Endothelial cell of hepatic sinusoid (primary cell): ENCODE results near the gene FHIT.
"Not testable (repeated sequence)": the region's sequence is repeated elsewhere in the genome, so short reads cannot be mapped to it uniquely, and the experiment has no call there.

Source experiments
- in situ Hi-C: cut with HindIII; loops from 2 replicates; pipeline ENCODE4 v1.10.0; 2017; ENCODE audit warnings: low sequenced_read_pairs

Gene FHIT

DNA sequence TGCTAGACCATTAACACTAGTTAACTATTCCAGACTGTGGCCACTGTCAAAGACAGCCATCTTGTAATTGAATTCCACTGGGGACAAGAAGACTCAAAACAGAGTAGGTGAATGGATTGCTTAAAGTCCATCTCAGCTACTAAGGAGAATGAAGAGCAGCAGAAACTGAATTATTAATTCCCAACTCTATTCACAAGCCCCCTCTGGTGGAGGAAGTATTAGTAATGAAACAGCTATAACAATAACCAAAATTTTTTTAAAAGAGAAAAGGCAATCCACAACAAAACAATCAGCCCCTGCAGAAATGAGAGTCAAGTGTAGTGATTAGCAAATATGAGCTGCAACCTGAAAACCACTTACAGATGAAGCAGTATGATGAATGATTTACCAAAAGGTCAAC lies 302.8 kb downstream of the FHIT start:
- in situ Hi-C loops: no loop called here

DNA sequence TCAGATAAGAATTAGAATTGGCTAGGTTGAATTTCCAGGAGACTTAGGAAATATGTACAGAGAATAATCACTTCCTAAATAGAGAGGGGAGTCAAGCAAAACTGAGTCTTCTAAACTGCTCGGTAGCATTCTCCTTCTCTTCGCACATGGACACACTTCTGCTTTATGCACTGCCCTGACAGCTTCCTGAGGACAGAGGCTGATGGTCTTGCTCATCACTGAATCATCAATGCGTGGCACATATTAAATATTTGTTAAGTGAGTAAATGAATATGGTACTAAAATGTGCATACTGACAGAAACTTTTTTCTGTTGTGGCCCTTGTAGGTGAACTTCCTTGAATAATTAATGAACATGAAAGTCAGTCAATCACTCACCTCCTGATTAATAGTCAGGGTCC lies 315.5 kb downstream of the FHIT start:
- in situ Hi-C loops: no loop called here

DNA sequence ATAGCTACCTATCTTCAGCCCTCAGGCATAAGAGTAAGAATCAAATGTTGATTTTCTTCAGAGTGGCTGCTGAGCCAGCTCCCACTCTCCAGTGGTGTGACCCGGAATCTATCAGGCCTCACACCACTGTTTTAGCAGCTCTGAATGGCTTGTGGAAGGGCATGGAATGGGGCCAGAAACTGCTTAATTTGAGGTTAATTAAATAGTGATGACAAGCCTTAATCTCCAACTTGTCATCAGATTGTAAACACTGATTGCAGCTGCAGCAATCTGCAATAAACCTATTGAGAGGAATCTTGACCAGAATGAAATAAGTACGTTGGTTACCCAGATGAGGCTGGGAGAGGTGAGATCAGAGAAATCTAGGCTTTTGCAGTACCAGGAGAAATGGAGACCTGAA lies 317.4 kb downstream of the FHIT start:
- in situ Hi-C loops: no loop called here

DNA sequence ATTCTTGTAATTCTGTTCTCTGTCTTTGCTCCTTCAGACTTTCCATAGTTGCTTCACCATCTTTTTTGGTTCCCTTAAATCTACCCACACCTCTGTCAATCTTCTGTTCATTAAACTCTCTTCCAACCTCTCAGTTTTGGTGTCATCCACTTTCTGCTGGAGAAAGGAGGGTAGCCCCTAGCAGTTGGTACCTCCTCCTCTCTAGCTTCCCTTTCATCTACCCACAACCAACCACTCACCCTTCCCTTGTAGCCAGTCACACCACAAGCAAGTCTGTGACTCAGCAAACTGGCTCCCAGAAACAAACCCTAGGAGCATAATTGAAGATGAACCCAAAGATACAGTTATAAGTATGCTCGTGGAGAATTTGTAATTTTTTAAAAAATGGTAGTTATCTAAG lies 318.6 kb downstream of the FHIT start:
- in situ Hi-C loops: no loop called here

DNA sequence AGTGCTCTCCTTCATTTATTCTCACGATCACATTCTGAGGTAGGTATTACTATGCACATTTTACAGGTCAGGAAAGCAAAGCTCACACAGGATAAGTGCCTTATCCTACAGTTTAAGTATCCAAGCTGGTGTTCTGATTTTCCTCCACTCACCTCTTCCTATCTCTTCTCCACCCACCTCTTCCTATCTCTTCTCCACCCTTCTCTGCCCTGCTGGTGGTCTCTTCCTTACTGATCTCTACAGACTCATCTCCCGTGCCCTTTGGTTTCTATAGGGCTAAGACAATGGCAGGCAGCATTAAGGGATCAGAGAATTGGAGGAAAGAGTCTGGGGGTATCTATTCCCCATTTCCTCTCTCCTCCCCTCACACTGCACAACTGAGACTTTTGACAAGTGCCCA lies 319.1 kb downstream of the FHIT start:
- in situ Hi-C loops: no loop called here

DNA sequence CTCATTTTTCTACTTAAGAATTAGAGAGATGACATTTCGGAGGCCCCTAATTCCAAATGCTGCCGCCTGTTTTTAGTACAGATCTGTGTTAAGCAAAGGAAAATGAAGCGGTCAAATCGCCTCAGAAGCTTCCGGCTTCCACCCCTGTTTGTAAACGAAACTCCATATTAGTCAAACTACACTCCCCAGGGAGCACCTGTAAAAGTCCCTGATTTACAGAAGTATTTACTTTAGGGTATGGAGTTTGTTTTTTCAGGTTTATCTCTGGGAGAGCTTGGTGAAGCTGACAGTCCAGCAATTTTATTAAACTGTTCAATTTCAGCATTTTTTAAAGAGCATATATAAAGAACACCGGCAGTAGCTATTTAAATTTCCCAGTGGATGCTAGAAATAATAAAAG lies 319.8 kb downstream of the FHIT start:
- in situ Hi-C loops: no loop called here

DNA sequence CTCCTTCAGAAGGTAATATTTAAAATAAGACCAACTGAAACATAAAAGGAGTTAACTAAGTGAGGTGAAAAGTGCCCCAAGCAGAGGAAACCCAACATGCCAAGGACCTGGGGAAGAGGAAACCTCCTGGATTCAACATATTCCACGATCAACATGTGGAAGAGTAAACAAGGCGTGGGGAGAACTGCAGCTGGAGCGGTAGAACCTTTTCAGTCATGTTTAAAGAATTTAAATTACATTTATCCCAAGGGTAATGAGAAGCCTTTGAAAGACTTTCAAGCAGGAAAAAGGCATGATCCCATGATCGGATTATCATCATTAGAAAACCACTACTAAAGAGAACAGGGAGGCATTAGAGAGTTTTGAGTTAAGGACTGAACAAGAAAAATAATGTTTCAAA lies 330.7 kb downstream of the FHIT start:
- in situ Hi-C loops: no loop called here

DNA sequence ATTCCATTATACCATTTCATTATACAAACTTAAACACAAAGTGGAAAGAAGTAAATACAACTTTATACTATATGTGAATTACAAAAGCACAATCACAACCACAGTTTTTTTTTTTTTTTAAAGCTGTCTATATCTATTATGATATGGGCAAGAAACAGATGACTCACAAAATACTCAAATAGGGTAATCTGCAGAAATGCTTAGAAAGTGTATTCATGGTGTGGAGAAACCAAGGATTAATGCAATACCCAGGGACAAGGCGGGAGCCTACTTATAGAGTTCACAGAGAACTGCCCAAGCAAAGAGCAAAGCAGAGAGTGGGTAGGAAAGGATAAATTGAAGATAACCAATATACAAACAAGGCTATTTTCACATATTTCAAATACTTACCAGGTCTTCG lies 332.0 kb downstream of the FHIT start:
- in situ Hi-C loops: no loop called here

DNA sequence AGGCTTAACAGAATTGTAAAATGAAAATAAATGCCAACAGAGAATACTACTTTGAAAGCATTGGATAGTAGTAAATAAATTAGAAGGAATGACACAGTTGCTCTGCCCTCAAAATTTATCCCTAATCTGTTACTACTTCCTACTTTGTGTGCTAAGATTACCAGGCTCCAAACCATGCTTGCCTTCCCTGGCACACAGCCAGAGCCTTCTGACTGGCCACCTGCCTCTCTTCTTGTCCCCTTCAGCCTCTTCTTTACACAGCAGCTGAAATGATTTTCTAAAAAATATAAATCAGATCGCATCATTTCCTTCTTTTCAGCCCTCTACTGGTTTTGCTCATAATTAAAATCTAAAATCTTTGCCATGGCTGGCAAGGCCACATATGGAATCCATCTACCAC lies 334.1 kb downstream of the FHIT start:
- in situ Hi-C loops: no loop called here

DNA sequence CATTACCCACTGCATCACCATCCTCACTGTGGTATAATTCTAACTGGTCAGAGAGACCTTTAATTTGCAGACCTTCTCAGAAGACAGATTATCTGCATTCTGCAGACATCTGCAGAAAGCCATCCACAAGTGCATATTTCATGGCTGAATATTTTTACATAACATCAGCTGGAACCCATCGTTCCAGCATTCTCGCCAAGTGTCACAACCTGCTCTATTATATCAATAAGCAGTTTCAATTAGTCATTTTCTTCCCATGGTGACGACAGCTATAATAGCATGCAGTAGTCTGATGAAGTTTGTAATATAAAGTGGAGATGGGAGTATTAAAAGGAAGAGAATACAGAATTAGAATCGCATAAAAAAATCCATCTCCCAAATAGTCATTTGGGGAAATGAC lies 334.7 kb downstream of the FHIT start:
- in situ Hi-C loops: no loop called here

DNA sequence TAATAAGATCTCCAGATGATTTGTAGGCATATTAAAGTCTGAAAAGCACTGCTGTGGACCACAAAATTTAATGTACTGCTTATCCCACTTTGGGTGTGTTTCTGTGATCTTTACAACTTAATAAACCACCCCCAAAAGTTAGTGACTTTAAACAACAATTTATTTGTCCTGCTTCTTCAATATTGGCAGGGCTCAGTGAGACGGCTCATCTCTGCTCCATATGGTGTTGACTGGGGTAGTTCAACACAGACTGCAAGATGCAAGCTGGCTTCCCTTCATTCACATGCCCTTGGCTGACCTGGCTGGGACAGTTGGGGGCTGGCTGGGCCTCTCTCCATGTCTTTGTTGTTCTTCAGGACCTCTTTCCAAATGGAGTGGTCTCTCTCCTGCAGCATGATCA lies 337.8 kb downstream of the FHIT start:
- in situ Hi-C loops: no loop called here

DNA sequence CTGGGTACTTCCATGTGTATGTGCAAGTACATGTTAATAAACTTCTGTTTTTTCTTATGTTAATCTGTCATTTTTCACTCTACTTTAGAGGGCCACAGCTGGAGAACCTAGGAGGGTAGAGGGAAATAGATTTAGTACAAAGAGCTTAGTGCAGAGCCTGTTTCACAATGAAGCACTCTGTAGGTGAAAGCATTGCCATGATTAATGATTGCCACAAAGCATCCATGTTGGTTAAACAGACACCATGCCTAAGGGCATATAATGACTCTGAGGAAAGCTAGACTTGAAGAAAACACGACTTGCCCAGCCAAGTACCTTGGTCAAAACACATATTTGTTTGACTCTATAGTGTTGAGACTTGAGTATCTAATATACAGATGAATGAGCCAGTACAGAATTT lies 338.4 kb downstream of the FHIT start:
- in situ Hi-C loops: no loop called here

DNA sequence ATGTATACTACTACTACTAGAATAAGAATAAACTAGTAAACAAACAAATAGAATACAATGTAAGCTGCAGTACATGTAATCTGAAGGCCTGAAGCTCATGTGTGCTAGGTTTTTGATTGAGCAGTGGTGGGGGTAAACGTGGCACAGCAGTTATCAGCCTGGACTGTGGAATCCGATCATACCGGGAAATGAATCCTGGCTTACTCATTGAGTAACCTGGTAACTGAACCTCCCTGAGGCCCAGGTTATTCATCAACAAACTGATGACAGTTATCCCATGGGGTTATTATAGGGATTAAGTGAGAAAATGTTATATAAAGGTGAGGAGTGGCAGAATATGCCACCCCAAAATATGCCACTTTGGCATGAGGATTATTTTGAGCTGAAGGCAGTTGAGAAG lies 339.1 kb downstream of the FHIT start:
- in situ Hi-C loops: no loop called here

DNA sequence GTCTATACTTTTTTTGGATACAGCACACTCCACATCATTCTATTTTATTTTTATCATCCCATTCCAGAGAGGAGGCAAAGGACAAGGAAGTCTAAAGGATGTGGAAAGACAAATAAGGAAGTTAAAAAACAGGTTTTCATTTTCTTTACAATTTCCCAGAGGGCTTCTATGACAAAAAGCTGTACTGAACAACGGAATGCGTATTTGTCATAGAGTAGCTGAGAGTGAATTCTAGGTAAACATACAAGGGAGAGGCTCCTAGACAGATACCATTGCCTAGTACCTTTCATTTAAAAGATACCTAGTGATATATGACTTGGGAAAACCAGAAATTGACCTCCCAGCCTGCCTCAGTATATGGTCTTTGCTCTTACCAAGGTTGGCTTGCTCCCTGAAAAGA lies 341.7 kb downstream of the FHIT start:
- in situ Hi-C loops: no loop called here

DNA sequence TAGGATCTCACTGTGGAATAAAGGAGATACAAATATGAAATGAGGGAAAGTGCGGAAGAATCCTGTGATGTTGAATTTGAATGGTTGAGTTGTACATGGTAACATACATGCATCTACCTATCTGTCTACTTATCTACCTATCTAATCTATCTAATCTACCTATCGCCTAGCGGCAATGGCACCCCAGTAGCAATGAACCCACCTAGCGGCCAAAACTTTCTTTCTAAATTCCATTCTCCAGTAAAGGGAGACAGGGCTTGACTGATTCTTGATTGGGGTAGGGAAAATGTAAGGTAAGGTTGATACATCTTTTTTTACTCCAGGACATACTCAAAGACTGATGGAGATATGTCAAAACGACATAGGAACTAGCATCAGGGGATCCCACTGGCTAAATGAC lies 345.0 kb downstream of the FHIT start:
- in situ Hi-C loops: no loop called here

DNA sequence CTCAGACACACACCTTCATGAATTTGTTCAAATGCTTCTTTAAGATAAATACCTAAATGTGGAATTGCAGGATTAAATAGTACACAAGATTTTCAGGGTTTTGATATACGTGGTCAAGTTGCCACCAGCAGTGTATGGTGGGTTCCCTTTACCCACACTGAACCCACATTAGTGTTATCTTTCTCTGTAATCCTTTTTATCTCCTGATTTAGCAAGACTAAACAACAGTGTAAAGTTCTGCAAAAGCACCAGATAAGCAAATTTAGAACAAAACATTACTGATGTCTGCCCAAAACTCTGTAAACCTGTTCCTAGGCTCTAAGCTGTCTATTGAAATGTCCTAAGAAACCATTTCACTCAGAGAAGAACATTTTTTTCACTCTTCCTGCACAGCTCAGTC lies 352.9 kb downstream of the FHIT start:
- in situ Hi-C loops: no loop called here

DNA sequence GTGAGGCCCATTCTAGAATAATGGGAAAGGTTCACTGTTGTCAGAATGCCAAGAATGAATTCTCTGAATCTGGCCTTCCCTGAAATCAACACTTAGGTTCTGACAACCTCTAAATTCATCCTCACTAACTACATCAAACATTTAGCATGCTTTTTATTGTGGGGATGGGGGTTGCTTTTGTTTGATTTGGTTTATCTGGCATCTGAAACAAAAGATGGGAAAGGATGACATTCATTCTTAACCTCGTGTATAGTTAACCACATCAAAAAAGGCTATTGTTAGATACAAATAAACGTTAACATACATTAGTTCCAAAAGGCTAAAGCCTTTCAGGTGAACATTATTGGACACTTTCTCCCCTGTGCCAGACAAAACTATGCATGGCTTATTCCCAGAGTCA lies 357.3 kb downstream of the FHIT start:
- in situ Hi-C loops: no loop called here

DNA sequence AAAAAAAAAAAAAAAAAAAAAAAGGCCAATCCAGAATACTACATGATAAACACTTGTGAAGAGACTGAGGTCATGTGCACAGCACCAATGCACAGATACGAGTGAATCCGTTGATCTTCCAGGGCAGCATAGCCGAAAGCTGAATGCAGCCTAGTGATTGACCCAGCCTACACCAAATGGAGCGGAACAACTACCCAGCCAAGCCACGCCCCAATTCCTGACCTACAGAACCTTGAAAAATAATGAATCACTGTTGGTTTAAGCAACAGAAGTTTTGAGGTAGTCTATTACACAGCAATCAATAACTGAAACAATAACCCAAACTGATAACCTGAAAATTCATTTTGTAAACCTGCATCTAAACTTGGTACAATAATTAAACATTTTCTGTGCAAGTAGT lies 361.0 kb downstream of the FHIT start:
- in situ Hi-C loops: no loop called here

DNA sequence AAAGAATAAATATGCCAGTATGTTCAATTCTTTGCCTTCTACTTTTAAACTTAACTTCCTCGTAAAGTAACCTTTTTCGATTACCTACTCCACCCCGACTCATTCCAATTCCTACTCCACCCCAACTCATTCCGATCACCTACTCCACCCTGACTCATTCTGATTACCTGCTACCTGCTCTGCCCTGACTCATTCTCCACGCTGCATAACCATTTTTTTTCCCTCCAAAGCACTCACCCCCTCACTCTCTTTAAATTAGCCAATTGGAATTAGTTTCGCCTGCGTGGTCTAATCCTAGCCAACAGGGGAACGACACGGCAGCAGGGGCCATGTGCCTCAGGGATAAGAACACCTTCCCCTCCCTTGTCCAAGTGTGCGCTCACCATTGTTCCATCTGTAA lies 362.3 kb downstream of the FHIT start:
- in situ Hi-C loops: not testable (repeated sequence)

DNA sequence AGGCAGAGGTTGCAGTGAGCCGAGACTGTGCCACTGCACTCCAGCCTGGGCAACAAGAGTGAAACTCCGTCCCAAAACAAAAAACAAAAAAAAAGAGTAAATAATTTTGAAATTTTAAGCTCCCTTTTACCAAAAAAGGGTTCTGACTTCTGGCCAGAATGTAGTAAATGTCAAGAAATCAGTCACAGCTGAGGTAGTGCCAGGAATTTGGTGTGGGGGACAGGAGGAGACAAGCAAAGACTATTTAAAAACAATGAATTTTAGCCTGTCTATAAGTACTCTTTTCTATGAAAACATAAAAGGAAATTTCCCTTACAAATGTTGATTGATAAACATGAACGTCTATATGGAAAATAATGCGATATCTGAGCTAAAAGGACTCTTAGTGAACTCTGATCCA lies 363.7 kb downstream of the FHIT start:
- in situ Hi-C loops: no loop called here

DNA sequence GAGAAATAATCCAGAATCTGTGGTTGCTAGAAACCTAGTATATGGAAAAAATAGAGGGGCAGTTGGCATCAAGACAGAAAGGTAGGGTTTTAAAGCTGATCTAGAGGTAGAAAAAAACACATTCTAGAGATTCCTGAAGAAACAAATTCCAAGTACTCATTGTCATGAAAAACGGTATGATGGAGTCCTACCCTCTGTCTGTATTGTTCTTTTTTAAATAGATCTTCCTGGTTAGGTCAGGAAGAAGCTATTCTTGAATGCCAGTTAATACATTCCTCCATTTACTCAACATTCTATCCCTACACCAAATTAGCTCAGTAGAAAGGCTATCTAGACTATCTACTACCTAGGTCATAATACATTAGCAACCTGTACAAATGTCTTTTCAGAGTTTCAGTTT lies 364.7 kb downstream of the FHIT start:
- in situ Hi-C loops: no loop called here

DNA sequence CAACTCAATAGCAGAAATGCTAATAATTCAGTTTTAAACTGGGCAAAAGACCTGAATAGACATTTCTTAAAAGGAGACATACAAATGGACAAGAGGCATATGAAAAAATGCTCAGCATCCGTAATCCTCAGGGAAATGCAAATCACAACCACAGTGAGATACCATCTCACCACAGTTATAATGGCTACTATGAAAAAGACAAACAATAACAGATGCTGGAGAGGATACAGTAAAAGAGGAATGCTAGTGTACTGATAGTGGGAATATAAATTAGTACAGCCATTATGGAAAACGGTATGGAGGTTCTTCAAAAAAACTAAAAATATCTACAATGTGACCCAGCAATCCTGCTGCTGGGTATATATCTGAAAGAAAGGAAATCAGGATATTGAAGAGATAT lies 367.2 kb downstream of the FHIT start:
- in situ Hi-C loops: no loop called here

DNA sequence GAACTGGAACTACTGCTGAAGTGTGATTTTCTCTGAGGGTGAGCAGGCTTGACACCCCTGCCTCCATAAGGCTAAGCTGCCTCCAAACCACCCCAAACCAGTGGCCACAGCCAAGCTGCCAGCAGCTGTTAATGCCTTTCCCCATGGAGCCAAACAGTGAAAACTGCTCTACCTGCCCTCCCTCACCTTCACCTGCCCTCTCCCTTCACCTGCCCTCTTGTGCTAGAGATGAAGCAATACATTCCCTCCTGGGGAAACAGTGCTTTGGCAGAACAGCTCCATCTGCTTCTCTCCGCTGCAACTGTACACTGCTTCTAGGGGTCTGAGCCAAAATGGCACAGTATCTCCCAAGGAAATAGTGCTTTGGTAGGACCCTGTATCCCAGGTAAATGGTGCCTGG lies 374.1 kb downstream of the FHIT start:
- in situ Hi-C loops: no loop called here

DNA sequence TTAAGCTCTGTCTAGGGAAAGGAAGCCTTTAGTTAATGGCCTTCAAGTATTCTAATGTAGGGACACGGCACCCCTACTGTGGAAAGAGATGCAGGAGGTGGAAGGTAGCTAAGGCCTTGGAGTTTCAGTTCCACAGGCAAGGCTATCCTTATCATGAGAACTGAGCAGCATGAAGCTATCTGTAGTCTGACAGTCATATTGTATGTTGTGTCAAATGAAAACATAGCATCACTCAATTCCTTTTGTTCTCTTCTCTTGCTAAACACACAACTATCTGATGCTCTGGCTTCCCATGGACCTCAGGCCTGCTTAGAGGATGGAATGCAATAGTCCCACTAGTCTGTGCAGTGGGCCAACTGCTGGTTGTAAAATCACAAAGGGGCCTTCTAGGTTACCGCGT lies 380.9 kb downstream of the FHIT start:
- in situ Hi-C loops: no loop called here
